ENCODE data around the gene IRF6.

The IRF6 gene

DNA sequence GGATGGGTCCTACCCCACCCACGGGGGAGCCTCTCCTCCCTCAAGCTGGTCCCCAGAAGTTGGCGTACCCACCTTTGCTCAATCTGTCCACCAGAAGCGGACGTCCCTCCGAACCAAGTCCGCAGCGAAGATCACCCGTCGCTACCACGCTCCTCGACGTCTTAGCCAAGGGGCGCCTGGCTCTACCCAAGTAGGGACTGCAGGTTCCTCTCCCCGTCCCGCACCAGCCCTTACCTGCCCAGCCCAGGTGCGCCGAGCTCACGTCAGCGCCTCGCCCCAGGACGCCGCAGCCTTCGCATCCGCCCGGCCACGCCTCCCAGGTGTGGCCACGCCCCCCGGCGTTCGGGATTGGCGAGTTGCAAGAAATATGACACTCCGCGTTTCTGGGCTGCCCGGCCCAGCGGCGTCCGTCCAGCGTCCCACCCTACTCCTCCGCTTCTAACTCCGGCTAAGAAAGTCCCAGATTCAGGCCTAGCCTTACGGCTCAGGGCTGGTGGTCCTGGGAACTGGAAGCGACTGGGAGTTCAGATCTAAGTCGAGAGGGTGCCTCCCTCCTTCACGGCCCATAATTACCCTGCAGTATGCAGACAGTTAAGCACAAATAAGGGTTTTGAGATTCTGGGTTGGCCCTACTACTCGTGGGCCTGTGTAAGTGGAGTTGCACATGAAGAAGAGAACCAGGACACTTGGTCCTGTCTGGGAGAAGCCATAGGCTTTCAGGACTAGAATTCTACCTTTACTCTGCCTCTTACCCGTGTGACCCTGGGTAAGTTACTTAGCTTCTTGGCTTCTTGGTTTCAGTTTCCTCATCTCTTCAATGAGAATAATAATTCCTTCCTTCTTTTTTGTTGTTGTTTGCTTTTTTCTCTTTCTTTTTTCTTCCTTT, at the start of gene IRF6:
Gene IRF6 (minus strand): TSS at position 268 of the 886 bp plus-strand sequence. CDS start 4,729 bp downstream, outside the sequence.
- DNase-seq: no peak

DNA sequence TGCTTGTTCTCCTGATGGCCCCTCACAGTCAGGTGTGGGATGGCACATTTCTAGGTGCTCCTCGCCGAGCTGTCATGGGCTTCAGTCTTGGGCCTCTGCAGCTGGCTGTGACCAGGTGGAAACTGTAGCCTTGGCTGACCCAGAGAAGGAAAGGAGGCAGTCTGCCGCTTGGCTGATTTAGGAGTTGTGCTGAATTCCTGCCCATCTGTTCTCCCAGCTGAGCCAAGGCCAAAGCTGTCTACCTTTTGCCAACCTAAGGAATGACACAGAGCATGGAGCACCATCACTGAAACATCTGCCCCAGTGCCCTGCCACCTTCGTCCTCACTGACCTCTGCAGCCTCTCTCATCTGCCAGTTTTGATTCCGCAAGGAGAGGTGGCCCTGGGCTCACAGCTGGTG, 49.7 kb upstream of the IRF6 start:
- no peak for DNase-seq

DNA sequence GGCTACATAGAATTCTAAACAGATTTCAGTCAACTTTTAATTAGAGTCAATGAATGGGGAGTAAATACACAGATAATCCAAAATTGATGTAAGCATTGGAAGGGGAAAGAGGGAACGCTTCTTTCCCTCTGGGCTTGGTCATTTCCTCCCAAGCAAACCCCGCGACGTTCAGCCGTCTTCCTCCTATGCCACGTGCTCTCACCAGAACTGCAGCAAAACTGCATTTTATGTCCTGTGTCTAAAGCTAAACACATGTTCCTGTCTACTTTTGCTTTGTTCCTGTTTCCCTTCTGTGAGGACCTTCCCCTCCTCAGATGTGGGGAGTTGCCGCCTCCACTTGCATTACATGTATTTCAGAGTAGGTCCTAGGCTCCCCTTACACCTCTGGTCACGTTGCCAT, 49.1 kb upstream of the IRF6 start:
- DNase-seq: no peak

DNA sequence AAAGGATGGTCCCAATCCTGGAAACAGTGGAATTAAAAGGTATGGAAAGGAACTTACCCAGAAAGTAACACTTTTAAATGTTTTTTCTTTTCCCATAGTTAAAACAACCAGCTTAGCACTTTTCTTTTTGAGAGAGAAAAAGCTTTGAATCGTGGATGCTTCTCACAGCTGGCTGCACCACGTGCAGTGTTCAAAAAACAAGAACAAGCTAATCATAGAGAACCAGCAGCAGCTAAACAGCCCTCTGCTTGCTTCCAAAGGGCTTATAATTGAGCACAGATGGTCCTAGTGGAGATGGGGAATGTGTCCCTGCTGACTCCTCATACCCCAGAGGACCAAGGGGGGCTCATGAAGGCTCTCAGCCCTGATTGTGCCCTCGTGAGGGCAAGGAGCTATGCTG, 48.3 kb upstream of the IRF6 start:
- peak; percentile 44 for DNase-seq

DNA sequence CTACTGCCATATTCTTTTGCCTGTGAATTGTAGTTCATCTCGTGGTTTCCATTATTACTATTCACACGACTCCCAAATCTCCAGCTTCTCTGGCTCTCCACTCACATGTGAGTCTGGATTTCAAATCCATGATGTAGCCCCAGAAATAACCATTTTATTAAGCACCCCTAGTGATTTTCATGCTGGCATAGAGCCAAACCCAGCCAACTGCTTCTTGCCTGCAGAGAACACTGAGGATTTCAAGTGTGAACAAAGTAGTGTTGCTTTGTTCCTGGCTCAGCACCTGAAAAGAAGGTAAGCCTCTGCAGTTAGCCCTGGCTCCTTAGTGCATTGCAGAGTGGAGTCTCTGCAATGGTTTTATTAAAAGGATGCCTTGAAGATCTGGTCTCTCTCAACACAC, 47.7 kb upstream of the IRF6 start:
- no peak for DNase-seq

DNA sequence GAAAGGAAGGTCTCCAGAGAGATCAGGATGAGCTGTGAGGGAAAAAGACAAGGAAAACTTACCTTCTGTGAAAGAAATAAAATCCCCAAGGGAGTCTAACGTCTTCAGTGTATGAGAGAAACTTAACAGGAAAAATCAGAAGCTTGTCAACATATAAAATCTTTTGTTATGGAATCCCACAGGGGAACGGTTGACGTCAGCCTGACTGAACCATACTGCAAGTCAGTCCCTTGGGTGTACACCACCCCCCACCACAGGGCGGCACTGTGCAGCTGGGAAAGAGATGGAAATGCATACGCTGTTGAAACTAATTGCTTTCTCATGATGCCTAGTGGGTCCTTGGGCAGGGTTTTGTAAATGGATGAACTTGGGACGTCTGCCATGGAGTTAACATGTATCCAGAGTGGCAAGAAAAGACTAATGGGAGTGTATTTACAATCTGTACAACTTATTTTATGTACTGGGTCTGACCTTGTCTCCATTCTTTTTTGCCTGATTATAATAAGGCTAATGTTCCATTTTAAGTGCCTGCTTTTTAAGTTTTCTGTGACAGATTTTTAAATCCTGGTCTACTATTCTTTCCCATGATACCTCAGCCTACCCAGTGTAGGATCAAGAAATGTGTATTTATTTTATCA, 44.5 kb upstream of the IRF6 start:
- peak; percentile 54 for DNase-seq

DNA sequence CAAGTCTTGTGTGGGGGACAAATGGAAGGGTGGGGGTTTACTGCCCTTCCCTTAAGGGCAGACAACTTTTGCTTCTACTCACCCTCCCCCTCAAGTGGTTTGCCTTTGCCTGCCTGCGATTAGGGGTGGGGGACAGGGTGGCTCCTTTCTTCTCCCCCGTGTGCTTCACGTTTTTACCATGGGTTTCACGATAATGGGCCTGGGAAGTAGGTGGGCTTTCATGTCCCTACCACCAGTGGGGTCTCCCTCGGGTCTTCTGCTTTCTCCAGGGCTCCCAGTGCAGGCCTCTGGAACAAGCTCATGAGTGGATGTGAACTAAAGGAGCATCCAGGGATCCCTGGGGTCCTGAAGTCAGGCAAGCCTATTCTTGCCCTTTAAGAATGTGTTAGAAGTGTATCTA, 43.4 kb upstream of the IRF6 start:
- DNase-seq: no peak

DNA sequence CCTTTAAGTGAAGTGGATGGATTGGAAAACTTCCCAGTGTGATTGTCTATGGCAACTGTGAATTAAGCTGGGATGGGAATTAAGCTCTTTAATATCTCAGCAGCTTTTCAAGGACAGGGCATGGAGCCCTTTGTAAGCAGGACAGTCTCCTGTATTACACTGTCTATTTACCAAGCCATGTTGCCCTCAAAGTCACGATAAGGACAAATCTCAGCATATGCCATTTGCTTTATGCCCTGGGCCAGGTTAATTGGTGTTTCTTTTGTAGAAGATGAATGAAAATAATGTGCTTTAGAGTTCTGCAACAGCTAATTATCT, 39.4 kb upstream of the IRF6 start:
- peak; percentile 96 for DNase-seq

DNA sequence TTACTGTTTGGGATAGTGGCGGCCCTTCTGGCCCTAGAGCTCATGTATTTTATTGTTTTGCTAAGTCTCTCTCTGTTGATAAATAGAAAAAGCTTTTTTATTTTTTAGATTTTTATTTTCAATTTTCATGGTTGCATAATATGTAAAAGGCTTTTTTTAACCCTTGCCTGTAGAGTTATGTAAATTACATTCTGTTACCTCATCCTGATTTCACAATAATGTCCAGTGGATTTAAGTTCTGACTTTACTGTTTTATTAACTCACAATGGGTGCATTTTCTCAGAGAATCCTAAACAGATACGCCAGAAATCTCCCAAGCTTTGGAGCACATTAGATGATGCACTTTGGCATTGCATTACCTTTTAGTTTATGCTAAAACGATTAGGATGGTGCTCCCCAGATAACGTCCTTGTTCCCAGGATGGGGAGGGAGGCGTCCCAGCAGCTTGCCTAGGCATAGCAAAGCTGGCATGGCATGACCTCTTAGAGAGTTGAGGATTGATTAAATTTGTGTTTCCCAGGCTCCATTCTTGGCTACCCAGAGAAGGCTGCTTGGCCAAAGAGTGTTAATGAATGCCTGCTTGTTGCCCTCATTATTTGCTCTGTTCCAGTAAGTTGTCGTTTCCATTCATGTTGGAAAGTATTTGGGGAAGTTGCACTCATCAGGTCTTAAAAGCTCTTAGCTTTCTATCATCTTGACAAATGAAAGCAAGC, 38.9 kb upstream of the IRF6 start:
- DNase-seq: no peak

DNA sequence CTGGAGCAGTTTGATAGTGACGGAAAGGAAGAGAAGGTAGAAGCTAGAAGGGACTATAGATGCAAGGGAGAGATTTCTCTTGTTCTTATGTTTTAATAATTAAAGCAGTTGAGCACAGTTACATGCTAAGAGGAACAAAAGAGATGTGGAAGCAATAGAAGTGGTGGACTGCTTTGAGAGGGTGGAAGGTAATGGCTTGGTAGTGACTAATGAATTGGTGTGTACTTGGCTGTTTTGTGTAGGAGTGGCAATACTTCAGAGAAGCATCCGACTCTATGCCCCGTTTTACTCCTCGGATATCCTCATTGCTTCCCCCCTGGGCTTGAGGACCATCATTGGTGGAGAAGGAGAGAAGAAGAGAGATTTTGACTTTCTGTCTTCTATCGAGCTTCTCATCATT, 34.7 kb upstream of the IRF6 start:
- DNase-seq: no peak

DNA sequence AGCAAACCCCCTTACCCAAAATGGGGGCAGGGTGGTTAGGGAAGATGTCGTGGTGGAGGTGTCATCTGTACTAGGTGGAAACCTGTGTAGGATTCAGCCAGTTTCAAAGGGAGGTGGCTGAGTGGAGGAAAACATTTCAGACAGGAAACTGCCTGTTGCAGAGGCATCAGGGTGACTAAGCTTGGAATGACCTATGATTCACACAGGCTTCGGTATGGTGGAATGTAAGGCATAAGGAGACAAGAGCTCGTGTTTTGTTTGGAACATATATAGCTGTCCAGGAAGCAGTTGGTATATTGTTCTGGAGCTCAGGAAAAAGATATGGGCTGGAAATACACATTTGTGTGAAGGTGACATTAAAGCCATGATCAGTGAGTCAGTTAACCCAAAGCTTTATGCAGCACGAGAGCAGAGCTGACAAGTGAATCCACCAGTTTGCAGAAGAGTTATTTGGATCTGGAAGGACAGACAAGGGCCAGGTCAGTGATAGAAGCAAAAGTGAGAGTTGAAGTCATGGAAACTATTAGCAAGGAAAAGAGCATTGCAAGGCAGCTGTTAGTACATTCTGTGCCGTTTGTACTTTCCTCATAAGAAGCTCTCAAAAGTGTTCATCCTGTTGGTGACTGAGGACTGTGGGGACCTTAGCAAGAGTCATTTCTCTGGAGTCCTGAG, 34.1 kb upstream of the IRF6 start:
- no peak for DNase-seq

DNA sequence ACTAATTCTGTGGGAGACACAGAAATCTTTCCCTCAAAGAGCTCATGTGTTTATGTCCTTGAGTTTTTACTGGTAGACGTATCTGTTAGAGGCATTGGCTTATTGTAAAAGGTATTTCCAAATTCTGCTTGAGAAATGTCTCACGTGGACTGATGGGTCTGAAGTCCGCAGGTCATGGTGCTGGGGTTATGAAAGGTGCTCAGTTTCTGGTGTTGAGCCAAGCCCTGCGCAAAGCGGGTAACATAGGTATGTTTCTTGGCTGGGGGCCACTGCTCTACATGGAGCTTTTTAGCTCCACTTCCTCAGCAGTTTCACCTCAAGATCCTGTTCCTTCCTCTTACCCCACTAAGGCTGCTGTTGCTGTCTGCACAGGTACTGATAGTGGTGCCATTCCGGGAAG, 32.6 kb upstream of the IRF6 start:
- DNase-seq: no peak

DNA sequence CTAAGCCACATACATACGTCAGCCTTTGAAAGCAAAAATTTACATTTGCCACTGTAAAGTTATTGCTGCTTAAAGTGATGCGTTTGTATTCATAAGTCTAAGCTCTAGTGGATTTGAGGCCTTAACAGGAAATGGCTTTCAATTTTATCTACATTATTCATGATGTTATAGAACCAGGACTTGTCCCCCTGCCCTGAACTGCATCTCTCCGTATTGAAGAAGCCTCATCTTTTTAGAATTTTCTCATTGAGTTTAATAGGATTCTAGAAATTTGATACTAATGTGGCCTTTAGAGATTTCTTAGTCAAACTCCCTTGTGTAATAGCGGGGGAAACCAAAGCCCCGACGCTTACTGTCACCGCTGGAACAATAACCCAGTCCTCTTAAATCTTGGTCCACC, 31.7 kb upstream of the IRF6 start:
- no peak for DNase-seq

DNA sequence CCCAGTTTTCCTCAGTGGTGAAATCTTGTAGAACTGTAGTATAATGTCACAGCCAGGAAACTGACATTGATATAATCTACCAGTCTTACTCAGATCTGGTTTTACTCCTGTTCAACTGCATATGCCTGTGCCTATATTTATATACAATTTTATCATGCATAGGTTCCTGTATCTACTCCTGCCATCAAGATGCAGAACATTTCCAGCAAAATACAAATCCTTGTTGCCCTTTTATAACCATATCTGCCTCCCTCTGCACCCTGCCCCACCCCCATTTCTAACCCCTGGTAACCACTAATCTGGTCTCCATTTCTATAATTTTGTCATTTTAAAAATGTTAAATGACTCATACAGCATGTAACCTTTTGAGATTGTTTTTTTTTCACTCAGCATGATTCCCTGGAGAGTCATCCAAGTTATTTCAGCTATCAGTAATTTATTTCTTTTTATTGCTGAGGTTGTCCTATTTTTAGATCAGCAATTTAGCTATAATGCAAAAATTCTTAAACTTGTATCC, 29.9 kb upstream of the IRF6 start:
- DNase-seq: no peak

DNA sequence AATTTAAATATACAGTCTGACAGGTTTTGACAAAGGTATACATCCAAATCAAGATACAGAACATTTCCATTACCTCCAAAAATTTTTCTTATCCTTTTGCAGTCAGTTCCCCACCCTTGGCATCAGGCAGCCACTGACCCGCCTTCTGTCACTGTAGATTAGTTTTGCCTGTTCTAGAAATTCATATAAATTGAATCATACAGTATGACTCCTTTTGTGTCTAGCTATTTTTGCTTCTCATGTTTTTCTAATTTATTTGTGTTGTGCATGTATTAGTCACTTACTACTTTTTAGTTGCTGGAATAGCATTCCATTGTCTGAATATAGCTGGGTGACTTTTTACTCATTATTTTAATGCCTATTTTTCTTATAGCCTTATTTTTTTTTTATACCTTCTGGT, 25.7 kb upstream of the IRF6 start:
- DNase-seq: no peak

DNA sequence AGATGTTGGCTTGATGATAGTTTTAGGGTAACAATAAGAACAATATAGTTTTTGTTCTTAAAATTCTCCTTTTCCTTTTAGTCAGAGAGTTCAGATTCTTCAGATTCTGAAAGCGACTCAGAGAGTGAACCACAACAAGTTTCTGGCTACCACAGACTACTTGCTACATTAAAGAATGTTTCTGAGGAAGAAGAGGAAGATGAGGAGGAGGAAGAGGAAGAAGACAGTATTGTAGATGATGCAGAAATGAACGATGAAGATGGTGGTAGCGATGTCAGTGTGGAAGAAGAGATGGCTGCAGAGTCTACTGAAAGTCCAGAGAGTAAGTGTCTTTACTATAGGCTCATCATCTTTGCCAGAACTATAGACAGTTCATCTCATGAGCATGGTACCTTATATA, 24.8 kb upstream of the IRF6 start:
- DNase-seq: no peak

DNA sequence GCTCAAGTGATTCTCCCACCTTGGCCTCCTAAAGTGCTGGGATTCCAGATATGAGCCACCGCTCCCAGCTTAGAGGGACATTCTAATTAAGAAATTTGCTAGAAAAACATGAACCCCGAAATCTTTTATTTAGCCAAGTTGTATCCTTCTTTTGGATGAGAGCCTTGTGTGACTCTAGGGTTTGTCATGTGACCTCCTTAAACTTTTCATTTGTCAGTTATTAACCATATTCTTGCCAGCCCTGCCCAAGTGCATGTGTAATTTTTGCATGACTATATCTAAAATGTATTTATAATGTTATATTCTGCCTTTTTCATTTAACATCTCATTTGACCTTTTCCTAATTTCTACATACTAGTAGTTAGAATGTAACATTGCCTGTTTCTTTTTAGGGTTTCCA, 23.8 kb upstream of the IRF6 start:
- DNase-seq: no peak

DNA sequence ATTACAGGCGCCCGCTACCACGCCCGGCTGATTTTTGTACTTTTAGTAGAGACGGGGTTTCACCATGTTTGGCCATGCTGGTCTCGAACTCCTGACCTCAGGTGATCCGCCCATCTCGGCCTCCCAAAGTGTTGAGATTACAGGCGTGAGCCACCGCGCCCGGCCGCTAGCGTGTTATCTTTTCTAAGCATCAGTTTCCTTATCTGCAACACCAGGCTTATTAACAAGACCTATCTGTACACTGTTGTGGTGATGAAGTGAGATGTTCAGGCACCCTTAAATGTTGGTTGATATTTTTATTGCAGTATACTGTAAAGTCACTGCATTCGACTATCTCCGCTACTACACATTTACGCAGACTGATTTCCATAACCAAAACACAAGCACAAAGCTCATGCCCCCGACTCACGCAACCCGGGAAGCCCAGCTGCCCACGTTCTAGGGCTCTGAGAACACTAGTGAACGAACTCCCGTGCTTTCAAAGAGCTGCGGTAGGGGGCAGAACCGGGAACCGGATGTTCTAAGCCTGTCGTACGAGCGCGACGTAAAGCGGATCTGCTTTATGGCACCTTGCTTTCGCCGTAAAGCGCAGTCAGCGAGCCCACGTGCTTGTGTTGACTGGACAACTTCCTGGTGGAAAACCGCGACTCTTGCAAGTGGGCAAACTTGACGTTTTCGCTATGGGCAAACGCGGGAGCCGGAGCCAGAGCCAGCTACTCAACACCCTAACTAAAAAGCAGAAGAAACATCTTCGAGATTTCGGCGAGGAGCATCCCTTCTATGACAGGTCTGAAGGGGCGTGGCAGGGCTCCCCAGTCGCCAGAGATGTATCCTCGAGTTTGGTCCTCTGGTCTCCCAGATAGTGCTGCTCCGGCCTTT, 21.7 kb upstream of the IRF6 start, which contains the start of gene UTP25:
Gene UTP25 (plus strand): TSS at position 589 of the 879 bp plus-strand sequence. CDS start 92 bp downstream, at position 681.
- DNase-seq: peak; percentile 95

DNA sequence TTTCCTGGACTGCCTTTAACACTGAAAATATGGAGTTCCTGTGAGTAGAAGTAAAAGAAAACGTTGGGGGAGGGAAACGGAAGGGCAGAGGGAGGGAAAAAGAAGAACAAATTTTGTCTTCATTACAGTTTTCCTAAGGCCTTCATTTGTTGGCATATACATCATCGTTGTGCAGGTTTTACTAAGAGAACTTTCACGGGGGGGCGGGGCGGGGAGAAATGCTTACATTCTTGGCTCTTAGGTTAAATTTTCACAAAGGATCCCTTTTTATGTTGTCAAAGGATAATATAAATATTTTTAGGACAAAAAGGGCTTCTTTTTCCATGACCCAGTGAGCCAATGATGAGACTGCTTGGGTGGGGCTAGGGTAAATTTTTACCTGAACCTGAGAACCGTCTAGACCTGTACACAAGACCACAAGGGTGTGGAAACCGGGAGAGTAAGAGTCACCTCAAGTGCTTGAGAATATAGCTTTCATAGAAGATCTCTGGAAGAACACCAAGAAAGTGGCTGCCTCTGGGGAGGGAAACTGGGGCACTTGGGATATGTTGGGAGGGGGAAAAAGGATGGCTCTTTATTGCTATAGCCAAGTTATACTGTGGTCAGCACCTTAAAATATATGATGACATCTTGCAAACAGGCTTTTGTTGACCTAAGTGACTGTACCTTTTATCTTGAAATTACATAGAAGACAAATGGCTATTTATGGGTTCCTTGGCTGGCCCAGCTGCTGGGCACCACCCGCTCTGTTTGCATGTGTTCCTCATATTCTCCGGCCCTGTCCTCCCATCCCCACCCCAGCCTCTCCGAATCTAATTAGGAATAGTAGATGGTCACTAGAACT, 19.9 kb upstream of the IRF6 start:
- DNase-seq: peak; percentile 6

DNA sequence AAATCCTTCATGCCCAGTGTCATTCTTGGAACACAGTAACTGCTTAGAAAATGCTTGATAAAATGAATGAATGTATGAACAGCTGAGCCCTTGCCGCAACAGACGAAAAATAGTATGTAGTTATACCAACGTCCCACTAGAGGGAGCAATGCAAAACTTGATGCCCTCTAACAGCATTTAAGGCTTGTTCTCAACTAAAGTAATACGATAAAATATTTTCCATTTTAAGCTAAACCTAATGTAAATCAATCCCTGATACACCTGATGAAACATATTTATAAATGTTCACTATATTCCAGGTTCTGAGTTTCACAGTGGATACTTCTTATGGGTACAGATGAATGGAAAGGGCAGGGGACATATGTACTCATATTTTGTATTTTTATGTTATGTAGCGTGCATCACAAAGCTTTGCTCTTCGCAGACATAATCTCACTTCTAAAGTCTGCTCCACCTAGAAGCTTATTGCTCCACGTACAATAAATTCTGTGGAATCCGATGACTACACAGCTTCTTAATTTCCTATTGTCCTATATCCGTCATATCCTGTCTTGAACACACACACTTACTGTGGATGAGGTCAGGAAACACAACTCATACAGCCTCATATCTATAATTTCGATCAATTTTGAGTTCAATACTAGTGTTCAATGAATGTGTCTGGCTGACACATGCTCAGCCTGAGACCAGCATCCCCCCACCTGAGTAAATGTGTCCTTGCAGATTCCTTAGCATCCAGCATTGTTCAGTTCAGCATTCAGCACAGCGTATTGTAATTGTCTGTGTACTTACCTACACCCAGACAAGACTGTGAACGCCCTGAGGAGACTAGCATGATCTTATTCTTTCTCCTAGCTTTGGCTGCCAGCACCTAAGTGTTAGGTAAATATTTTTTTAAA, 17.4 kb upstream of the IRF6 start:
- peak; percentile 9 for DNase-seq

All from NCI-H2227 treated with DMSO at 0.1 percent for 48 hours (cell line).